CD4-positive, alpha-beta memory T cell (primary cell): Measurements from ENCODE around the gene CAMTA2. TPM values are rescaled to one million over a fixed set of nuclear protein-coding genes. Genes with fewer than 3 reads are reported as not detected.

ENCODE experiments used
- CTCF ChIA-PET: fragments of 350-600 bp; sonication (Branson Sonifier 250); formaldehyde crosslinking; loops from one replicate; lab custom pipeline; 2021; ENCODE audit warnings: inconsistent platforms; ENCODE audit not compliant: partially characterized antibody; lab: Charles Lee
- POLR2A ChIA-PET: fragments of 350-600 bp; sonication (Branson Sonifier 250); formaldehyde crosslinking; loops from one replicate; lab custom pipeline; 2021; ENCODE audit not compliant: partially characterized antibody; lab: Charles Lee
- DNase-seq, 5 donors: peaks; one replicate each; pipeline versions ENCODE4 v3.0.0 to v3.0.0-alpha.2; 2020 to 2022; ENCODE audit warnings: mixed read lengths in 1 of 5
- H3K27ac ChIP-seq: one replicate; pipeline ENCODE4 v1.7.0; 2013; ENCODE audit warnings: low read depth, low read length
- H3K27me3 ChIP-seq: 2 replicates; pipeline ENCODE4 v1.7.0; 2013; ENCODE audit warnings: mild to moderate bottlenecking, low read length, moderate library complexity; ENCODE audit not compliant: insufficient read depth
- H3K36me3 ChIP-seq: 2 replicates; pipeline ENCODE4 v1.7.0; 2013; ENCODE audit warnings: mild to moderate bottlenecking, low read length, moderate library complexity; ENCODE audit not compliant: insufficient read depth
- H3K4me1 ChIP-seq: 2 replicates; pipeline ENCODE4 v1.7.0; 2013; ENCODE audit warnings: mild to moderate bottlenecking, low read length, moderate library complexity; ENCODE audit not compliant: insufficient read depth
- H3K4me3 ChIP-seq, 2 donors: one replicate each; pipeline ENCODE4 v1.7.0; 2013; ENCODE audit warnings: low read length in 2 of 2, mild to moderate bottlenecking in 1 of 2
- H3K9me3 ChIP-seq, 2 donors: one replicate each; pipeline ENCODE4 v1.7.0; 2013; ENCODE audit warnings: low read length in 2 of 2, control low read depth in 1 of 2; ENCODE audit not compliant: control insufficient read depth in 1 of 2
- H3K27ac Mint-ChIP-seq, 7 donors: one replicate each; pipeline ENCODE4 v1.8.0; 2020 to 2021; ENCODE audit warnings: mixed read lengths in 7 of 7, mild to moderate bottlenecking in 6 of 7, inconsistent platforms in 3 of 7, moderate library complexity in 3 of 7
- H3K27me3 Mint-ChIP-seq, 2 donors: one replicate each; pipeline ENCODE4 v1.8.0; 2020 to 2021; ENCODE audit warnings: mixed read lengths in 2 of 2
- H3K36me3 Mint-ChIP-seq, 2 donors: one replicate each; pipeline ENCODE4 v1.8.0; 2020 to 2021; ENCODE audit warnings: mixed read lengths in 2 of 2, inconsistent platforms in 1 of 2, mild to moderate bottlenecking in 1 of 2
- H3K4me1 Mint-ChIP-seq, 4 donors: one replicate each; pipeline ENCODE4 v1.8.0; 2020 to 2021; ENCODE audit warnings: mixed read lengths in 4 of 4, mild to moderate bottlenecking in 1 of 4
- H3K4me3 Mint-ChIP-seq, 8 donors: one replicate each; pipeline ENCODE4 v1.8.0; 2020 to 2021; ENCODE audit warnings: mixed read lengths in 8 of 8, mild to moderate bottlenecking in 7 of 8, moderate library complexity in 6 of 8, inconsistent platforms in 3 of 8
- H3K9me3 Mint-ChIP-seq, 8 donors: one replicate each; pipeline ENCODE4 v1.8.0; 2020 to 2021; ENCODE audit warnings: mixed read lengths in 8 of 8, mild to moderate bottlenecking in 5 of 8, inconsistent platforms in 3 of 8, moderate library complexity in 1 of 8
- intact Hi-C: fragments of 100-400 bp; cut with micrococcal nuclease; formaldehyde crosslinking; loops from one replicate; pipeline ENCODE4 v1.15.1; 2023
- polyA plus RNA-seq, 2 donors: library from polyadenylated mRNA; unstranded; fragments of 300-500 nt; fragmentation: Illumina TruSeq; gene quantifications; one replicate each; pipeline ENCODE4 v1.2.3, GENCODE V29; 2021
- total RNA-seq, 2 experiments: library from RNA; stranded (reverse); gene quantifications; one replicate each; pipeline ENCODE4 v1.2.3, GENCODE V29; 2021

The CAMTA2 gene
- total and polyA plus RNA-seq, 4 experiments from 2014 or later = 4.6 to 84.8 (median 44.2) TPM

DNA sequence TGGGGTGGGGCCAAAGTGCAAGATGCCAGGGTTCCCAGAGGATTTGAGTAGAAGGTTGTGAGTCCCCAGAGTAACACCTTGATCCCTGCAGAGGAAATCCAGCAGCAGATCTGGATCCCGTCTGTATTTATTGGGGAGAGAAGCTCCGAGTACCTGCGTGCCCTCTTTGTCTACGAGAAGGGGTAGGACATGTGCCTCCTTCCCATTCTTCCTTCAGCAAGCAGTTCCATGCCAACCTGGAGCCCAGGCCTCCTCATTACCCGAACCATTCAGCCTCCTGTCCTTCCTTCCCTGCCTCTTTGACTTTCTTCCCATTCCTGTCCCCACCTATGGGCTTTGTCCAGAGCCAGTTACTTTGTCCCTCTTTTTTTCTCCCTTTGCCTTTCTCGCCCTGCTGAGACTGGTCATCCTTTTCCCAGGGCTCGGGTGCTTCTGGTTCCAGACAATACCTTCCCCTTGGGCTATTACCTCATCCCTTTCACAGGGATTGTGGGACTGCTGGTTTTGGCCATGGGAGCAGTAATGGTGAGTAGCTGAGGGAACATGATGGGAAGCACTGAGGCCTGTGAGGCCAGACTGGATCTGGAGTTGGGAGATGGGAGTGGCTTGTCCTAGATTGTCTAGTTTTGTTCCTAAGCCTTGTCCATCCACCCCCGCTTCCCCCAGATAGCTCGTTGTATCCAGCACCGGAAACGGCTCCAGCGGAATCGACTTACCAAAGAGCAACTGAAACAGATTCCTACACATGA, 44.5 kb downstream of the CAMTA2 start:
- peak overlapping the region; percentile 48 to 99 (median 81) for H3K27ac Mint-ChIP-seq
- peaks cover 56 to 89% (median 70%) of the 10 kb centered on the region in 4 donors for H3K4me1 Mint-ChIP-seq
- H3K36me3 Mint-ChIP-seq = peaks cover 52 to 63% of the 10 kb centered on the region in 2 donors
- Histone ChIP-seq H3K4me1 (peaks cover 74% of the 10 kb centered on the region), H3K4me3 (peak overlapping the region; percentile 36 to 99), H3K36me3 (peaks cover 44% of the 10 kb centered on the region), H3K9me3 (no peaks in the 10 kb centered on the region), H3K27ac (peak overlapping the region; percentile 81), H3K27me3 (no peaks in the 10 kb centered on the region)
- DNase-seq = peak in 1 of 5 donors; percentile 45
- ChIA-PET CTCF (interaction anchor here (0.9 to 1.3 kb wide), 2 partner anchors 34 to 45 kb away, joined by 3 read pairs; partner anchors contain the start of gene CAMTA2), POLR2A (interaction anchor here (0.8 to 25.3 kb wide), 6 partner anchors 7 to 106 kb away, joined by 3 to 973 read pairs (median 4); partner anchors contain the start of genes ENO3, PFN1 and SPAG7)
- H3K4me3 Mint-ChIP-seq = peak overlapping the region; percentile 95 to 100 (median 98)
- peaks cover 0 to 2% (median 0%) of the 10 kb centered on the region in 8 donors for H3K9me3 Mint-ChIP-seq
- H3K27me3 Mint-ChIP-seq = no peaks in the 10 kb centered on the region
- intact Hi-C loops = loop anchor here (5.0 kb wide), 1 partner anchor 211 kb away; the partner anchor contains the start of gene MED11

DNA sequence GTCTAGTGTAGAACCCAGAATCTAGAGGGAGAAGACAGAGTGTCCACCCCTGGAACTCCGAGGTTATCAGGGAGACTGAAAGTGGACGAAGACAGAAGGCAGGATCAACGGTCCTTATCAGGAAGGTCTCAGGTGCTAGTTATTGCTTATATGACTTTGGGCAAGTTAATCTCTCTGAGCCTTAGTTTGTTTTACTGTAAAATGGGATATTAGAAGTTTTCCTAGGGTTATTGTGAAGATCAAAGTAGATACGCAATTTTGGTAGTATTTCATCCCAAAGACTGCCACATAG, 46.2 kb downstream of the CAMTA2 start:
- ChIA-PET POLR2A (interaction anchor here (0.6 to 25.3 kb wide), 11 partner anchors 9 to 229 kb away, joined by 3 to 973 read pairs (median 13); partner anchors contain the start of genes ARRB2, C17orf107, CAMTA2 and CHRNE), CTCF (interaction anchor here (3.1 kb wide), 1 partner anchor 32 kb away, joined by 15 read pairs; no protein-coding TSS in a partner anchor)
- peaks cover 70% of the 10 kb centered on the region for H3K4me1 ChIP-seq
- peaks cover 40 to 60% of the 10 kb centered on the region in 2 donors for H3K36me3 Mint-ChIP-seq
- peaks cover 42% of the 10 kb centered on the region for H3K36me3 ChIP-seq
- H3K27ac ChIP-seq = peak overlapping the region; percentile 81
- H3K9me3 Mint-ChIP-seq = peaks cover 0 to 2% (median 0%) of the 10 kb centered on the region in 8 donors
- no peaks in the 10 kb centered on the region for H3K27me3 Mint-ChIP-seq
- H3K4me3 ChIP-seq = peak overlapping the region; percentile 99
- DNase-seq = no peak
- H3K4me1 Mint-ChIP-seq = peaks cover 55 to 77% (median 63%) of the 10 kb centered on the region in 4 donors
- H3K27ac Mint-ChIP-seq = peak overlapping the region; percentile 92 to 100 (median 98)
- H3K9me3 ChIP-seq = no peaks in the 10 kb centered on the region
- intact Hi-C loops = loop anchor here (2.0 to 5.0 kb wide), 4 partner anchors 38 to 209 kb away; partner anchors contain the start of genes CAMTA2, CHRNE and MED11
- H3K27me3 ChIP-seq = no peaks in the 10 kb centered on the region
- H3K4me3 Mint-ChIP-seq = peak overlapping the region; percentile 95 to 100 (median 98)

DNA sequence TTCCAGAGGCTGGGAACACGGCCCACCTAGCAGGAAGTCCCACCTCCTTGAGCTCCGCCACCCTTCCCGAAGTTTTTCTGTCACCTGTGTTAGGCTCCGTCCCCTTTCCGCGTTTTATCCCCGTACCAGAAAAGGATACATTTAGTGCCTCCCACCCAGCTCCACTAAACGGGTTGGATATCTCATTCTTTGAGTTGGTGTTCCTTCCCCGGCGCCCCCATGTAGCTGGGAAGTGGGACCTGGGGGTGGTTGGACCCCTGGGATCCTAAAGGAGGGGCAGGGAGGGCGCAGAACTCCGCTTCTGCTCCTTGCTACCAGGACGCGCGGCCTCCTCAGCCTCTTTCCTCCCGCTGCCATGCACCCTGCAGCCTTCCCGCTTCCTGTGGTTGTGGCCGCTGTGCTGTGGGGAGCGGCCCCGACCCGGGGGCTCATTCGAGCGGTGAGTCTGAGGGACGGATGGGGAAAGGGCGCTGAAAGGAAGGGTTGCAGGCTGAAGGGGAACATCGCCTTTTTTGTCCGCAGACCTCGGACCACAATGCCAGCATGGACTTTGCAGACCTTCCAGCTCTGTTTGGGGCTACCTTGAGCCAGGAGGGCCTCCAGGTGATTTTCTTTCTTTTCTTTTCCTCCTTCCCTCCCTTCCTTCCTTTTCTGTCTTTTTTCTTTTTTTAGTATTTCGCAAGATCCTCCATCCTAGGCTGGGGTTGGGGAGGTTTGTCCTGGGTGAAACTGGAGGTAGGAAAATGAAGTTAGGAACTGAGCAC, 46.7 kb downstream of the CAMTA2 start:
- no peaks in the 10 kb centered on the region for H3K9me3 ChIP-seq
- POLR2A ChIA-PET = interaction anchor here (0.6 to 25.3 kb wide), 26 partner anchors 9 to 797 kb away, joined by 3 to 973 read pairs (median 7); partner anchors contain the start of genes ARRB2, C17orf107, CAMTA2 and CHRNE
- no peaks in the 10 kb centered on the region for H3K27me3 Mint-ChIP-seq
- DNase-seq = peak; percentile 25 to 53 (median 37)
- H3K9me3 Mint-ChIP-seq = peaks cover 0 to 2% (median 0%) of the 10 kb centered on the region in 8 donors
- H3K4me1 ChIP-seq = peaks cover 65% of the 10 kb centered on the region
- H3K4me1 Mint-ChIP-seq = peaks cover 51 to 77% (median 61%) of the 10 kb centered on the region in 4 donors
- peaks cover 37 to 60% of the 10 kb centered on the region in 2 donors for H3K36me3 Mint-ChIP-seq
- peak overlapping the region; percentile 95 to 100 (median 98) for H3K4me3 Mint-ChIP-seq
- intact Hi-C loops = loop anchor here (1.0 to 5.0 kb wide), 7 partner anchors 8 to 230 kb away; partner anchors contain the start of genes ARRB2, CAMTA2, CHRNE and MED11
- CTCF ChIA-PET = interaction anchor here (0.6 to 3.1 kb wide), 14 partner anchors 11 to 231 kb away, joined by 3 to 19 read pairs (median 4); partner anchors contain the start of genes ARRB2, CAMTA2, CHRNE and ENO3
- H3K27ac Mint-ChIP-seq = peak overlapping the region; percentile 92 to 100 (median 98)
- no peaks in the 10 kb centered on the region for H3K27me3 ChIP-seq
- peaks cover 38% of the 10 kb centered on the region for H3K36me3 ChIP-seq
- H3K4me3 ChIP-seq = peak overlapping the region; percentile 99
- peak overlapping the region; percentile 81 for H3K27ac ChIP-seq

GRCh38 chr17:4939796-4940554, 47.5 kb downstream of the CAMTA2 start, which contains the start of the genes RNF167 and SLC25A11:
RNF167 (plus strand) TSS chr17:4940268; CDS start chr17:4940910, 642 bp downstream.
SLC25A11 (minus strand) TSS chr17:4940046; CDS start chr17:4939910, 136 bp downstream.
- Histone ChIP-seq H3K36me3 (peaks cover 31% of the 10 kb centered on the region), H3K27me3 (no peaks in the 10 kb centered on the region), H3K9me3 (no peaks in the 10 kb centered on the region), H3K27ac (peak within 1 kb of the TSS; percentile 81), H3K4me3 (peak within 1 kb of the TSS; percentile 99), H3K4me1 (peaks cover 57% of the 10 kb centered on the region)
- DNase-seq = peak; percentile 96 to 99 (median 99)
- H3K27me3 Mint-ChIP-seq = no peaks in the 10 kb centered on the region
- intact Hi-C loops = loop anchor here (1.0 to 5.0 kb wide), 7 partner anchors 8 to 230 kb away; partner anchors contain the start of genes ARRB2, CAMTA2, CHRNE and MED11
- H3K4me3 Mint-ChIP-seq = peak within 1 kb of the TSS; percentile 95 to 100 (median 98)
- peaks cover 0 to 2% (median 0%) of the 10 kb centered on the region in 8 donors for H3K9me3 Mint-ChIP-seq
- H3K4me1 Mint-ChIP-seq = peaks cover 43 to 71% (median 54%) of the 10 kb centered on the region in 4 donors
- peak within 1 kb of the TSS; percentile 92 to 100 (median 98) for H3K27ac Mint-ChIP-seq
- POLR2A ChIA-PET = interaction anchor here (0.6 to 25.3 kb wide), 33 partner anchors 10 to 796 kb away, joined by 3 to 973 read pairs (median 5); partner anchors contain the start of genes ARRB2, C17orf107, CAMTA2 and CHRNE
- CTCF ChIA-PET = interaction anchor here (0.6 to 3.1 kb wide), 17 partner anchors 12 to 230 kb away, joined by 3 to 19 read pairs (median 4); partner anchors contain the start of genes ARRB2, CAMTA2, CHRNE and ENO3
- peaks cover 30 to 52% of the 10 kb centered on the region in 2 donors for H3K36me3 Mint-ChIP-seq

DNA sequence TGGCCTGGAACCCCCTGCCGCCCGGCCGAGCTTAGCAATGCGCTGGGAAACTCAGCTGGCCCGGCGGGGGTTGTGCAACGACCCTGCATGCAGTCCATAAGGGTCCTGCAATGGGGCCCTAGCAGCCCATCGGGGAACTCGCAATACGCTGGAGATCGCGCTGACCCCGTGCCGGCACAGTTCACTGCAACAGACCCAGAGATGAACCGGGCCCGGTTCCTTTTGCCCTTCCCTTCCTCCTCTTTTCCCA, 48.0 kb downstream of the CAMTA2 start:
- H3K27ac ChIP-seq = peak overlapping the region; percentile 81
- DNase-seq = no peak
- peaks cover 54% of the 10 kb centered on the region for H3K4me1 ChIP-seq
- H3K9me3 Mint-ChIP-seq = peaks cover 0 to 2% (median 0%) of the 10 kb centered on the region in 8 donors
- ChIA-PET POLR2A (interaction anchor here (0.7 to 25.3 kb wide), 28 partner anchors 10 to 796 kb away, joined by 3 to 973 read pairs (median 6); partner anchors contain the start of genes ARRB2, C17orf107, CAMTA2 and CHRNE), CTCF (interaction anchor here (0.6 to 3.1 kb wide), 14 partner anchors 12 to 230 kb away, joined by 3 to 19 read pairs (median 4); partner anchors contain the start of genes ARRB2, CAMTA2, CHRNE and SPAG7)
- intact Hi-C loops = no loop called here
- no peaks in the 10 kb centered on the region for H3K9me3 ChIP-seq
- H3K36me3 ChIP-seq = peaks cover 26% of the 10 kb centered on the region
- no peaks in the 10 kb centered on the region for H3K27me3 Mint-ChIP-seq
- H3K4me1 Mint-ChIP-seq = peaks cover 41 to 69% (median 53%) of the 10 kb centered on the region in 4 donors
- H3K36me3 Mint-ChIP-seq = peaks cover 27 to 47% of the 10 kb centered on the region in 2 donors
- peak overlapping the region; percentile 89 to 99 (median 92) for H3K27ac Mint-ChIP-seq
- peak overlapping the region; percentile 91 to 100 (median 97) for H3K4me3 Mint-ChIP-seq
- peak overlapping the region; percentile 89 to 99 for H3K4me3 ChIP-seq
- H3K27me3 ChIP-seq = no peaks in the 10 kb centered on the region
